Measurements from ENCODE around the gene NPPA. TPM values are rescaled to one million over a fixed set of nuclear protein-coding genes. Genes with fewer than 3 reads are reported as not detected.

The NPPA gene
- total RNA-seq, 5 donors from 2014 or later (not counting 1 experiment from before 2014, with no cell fraction given): not detected

DNA sequence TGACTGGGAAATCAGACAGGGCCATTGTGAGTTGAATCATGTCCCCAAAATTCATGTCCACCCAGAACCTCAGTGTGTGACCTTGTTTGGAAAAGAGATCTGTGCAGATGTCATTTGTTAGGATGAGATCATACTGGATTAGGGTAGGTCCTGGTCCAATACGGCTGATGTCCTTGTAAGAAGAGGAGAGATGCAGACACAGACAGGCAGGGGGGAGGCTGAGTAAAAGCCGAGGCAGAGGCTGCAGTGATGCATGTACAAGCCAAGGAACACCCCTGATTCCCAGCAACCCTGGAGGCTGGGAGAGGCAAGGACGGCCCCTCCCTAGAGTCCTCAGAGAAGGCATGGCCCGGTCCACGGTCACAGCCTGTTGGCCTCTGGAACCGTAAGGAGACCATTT lies 27.0 kb upstream of the NPPA start:
- no peak overlapping the region for H3K4me3 Mint-ChIP-seq
- H3K27me3 Mint-ChIP-seq: peaks cover 13 to 48% of the 10 kb centered on the region in 2 donors
- H3K9me3 Mint-ChIP-seq: no peaks in the 10 kb centered on the region
- H3K27ac Mint-ChIP-seq: no peak overlapping the region
- H3K27me3 ChIP-seq (replicated peaks in 1 of 2; ENCODE audit: control insufficient read depth in 2 of 2, extremely low read depth in 1 of 2, insufficient read depth in 2 of 2, low read length in 1 of 2): peaks cover 0 to 56% of the 10 kb centered on the region in 2 experiments
- H3K4me3 ChIP-seq (ENCODE audit: control insufficient read depth in 1 of 2, extremely low read depth in 1 of 2, low read length in 1 of 2): no peak overlapping the region
- ATAC-seq (replicated peaks in 1 of 4): no peak
- H3K9me3 ChIP-seq: no peaks in the 10 kb centered on the region
- H3K4me1 Mint-ChIP-seq: no peaks in the 10 kb centered on the region
- ChIA-PET POLR2A (no interaction called here), CTCF (no interaction called here)
- DNase-seq: no peak
- no peak overlapping the region for H3K27ac ChIP-seq (ENCODE audit: low read length)
- WGBS (ENCODE audit: insufficient coverage): 82% methylated on average over 6 of the region's 6 CpGs
- no peaks in the 10 kb centered on the region for H3K36me3 Mint-ChIP-seq
- H3K4me1 ChIP-seq (ENCODE audit: control insufficient read depth in 1 of 2, extremely low read depth in 1 of 2, insufficient read depth in 2 of 2, low read length in 2 of 2): no peaks in the 10 kb centered on the region
- no peaks in the 10 kb centered on the region for H3K36me3 ChIP-seq (ENCODE audit: control insufficient read depth in 2 of 2, extremely low read depth in 1 of 2, insufficient read depth in 1 of 2, low read length in 1 of 2)

DNA sequence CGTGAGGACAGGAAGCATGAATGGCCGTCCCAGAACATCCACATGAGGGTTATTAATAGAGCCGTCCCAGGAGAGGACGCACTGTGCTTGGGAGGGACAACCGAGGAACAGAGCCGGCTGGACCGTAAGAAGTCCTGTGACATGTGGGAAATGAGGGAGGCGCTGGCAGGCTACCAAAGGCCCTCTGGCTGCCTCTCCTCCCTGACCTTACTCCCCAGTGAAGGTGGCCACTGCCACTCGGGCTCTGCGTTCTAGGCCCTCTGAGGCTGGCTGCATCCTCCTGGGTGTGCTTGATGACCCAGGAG lies 26.6 kb upstream of the NPPA start:
- no peak overlapping the region for H3K27ac ChIP-seq (ENCODE audit: low read length)
- H3K36me3 ChIP-seq (ENCODE audit: control insufficient read depth in 2 of 2, extremely low read depth in 1 of 2, insufficient read depth in 1 of 2, low read length in 1 of 2): no peaks in the 10 kb centered on the region
- Mint-ChIP-seq H3K27ac (no peak overlapping the region), H3K4me3 (no peak overlapping the region), H3K36me3 (no peaks in the 10 kb centered on the region), H3K27me3 (peaks cover 13 to 48% of the 10 kb centered on the region in 2 donors), H3K4me1 (no peaks in the 10 kb centered on the region), H3K9me3 (no peaks in the 10 kb centered on the region)
- peaks cover 0 to 54% of the 10 kb centered on the region in 2 experiments for H3K27me3 ChIP-seq (replicated peaks in 1 of 2; ENCODE audit: control insufficient read depth in 2 of 2, extremely low read depth in 1 of 2, insufficient read depth in 2 of 2, low read length in 1 of 2)
- H3K4me3 ChIP-seq (ENCODE audit: control insufficient read depth in 1 of 2, extremely low read depth in 1 of 2, low read length in 1 of 2): no peak overlapping the region
- ATAC-seq (replicated peaks in 1 of 4) (no peak), DNase-seq (no peak)
- ChIA-PET POLR2A (no interaction called here), CTCF (no interaction called here)
- no peaks in the 10 kb centered on the region for H3K9me3 ChIP-seq
- 79% methylated on average over 5 of the region's 10 CpGs for WGBS (ENCODE audit: insufficient coverage)
- no peaks in the 10 kb centered on the region for H3K4me1 ChIP-seq (ENCODE audit: control insufficient read depth in 1 of 2, extremely low read depth in 1 of 2, insufficient read depth in 2 of 2, low read length in 2 of 2)

DNA sequence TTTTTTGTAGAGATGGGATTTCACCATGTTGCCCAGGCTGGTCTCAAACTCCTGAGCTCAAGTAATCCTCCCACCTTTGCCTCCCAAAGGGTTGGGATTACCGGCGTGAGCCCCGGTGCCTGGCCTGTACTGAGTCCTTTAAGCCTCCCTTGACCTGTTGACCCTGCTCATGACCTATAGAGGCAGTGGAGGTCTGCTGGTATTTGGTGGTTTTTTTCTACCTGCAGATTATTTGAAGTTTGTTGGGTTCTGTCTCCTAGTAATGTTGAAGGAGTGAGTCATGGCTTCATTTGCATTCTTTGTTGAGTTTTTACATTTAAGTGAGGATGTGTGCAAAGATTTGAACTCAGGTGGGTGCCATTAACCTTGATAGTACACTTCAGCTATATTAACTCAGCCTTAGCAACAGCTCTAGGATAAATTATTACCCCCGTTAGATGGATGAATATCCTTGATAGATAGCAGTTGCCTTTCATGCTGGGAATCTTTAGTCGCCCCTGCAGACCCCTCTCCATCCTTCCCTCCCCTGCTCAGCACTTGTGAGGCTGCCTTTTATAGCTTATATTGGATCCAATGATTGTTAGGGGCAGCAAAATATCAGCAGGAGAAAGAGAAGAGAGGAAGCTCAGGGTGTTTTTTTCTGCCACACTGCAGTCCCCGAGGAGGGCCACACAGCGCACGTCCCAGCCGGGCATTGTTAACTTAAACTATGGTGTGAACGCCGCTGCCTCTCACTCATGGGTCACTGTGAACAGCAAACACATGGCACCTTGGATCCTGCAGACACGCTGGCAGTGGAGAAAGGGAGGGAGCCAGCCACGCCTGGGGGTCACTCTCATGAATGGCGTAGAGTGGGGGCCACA lies 26.0 kb upstream of the NPPA start:
- ChIA-PET CTCF (interaction anchor here in 1 of 2 donors (0.6 kb wide), 1 partner anchor 325 kb away, joined by 3 read pairs; no protein-coding TSS in a partner anchor), POLR2A (no interaction called here)
- Histone ChIP-seq H3K36me3 (ENCODE audit: control insufficient read depth in 2 of 2, extremely low read depth in 1 of 2, insufficient read depth in 1 of 2, low read length in 1 of 2) (no peaks in the 10 kb centered on the region), H3K9me3 (no peaks in the 10 kb centered on the region), H3K4me1 (ENCODE audit: control insufficient read depth in 1 of 2, extremely low read depth in 1 of 2, insufficient read depth in 2 of 2, low read length in 2 of 2) (no peaks in the 10 kb centered on the region), H3K4me3 (ENCODE audit: control insufficient read depth in 1 of 2, extremely low read depth in 1 of 2, low read length in 1 of 2) (no peak overlapping the region), H3K27me3 (replicated peaks in 1 of 2; ENCODE audit: control insufficient read depth in 2 of 2, extremely low read depth in 1 of 2, insufficient read depth in 2 of 2, low read length in 1 of 2) (peaks cover 0 to 49% of the 10 kb centered on the region in 2 experiments), H3K27ac (ENCODE audit: low read length) (no peak overlapping the region)
- Mint-ChIP-seq H3K27me3 (peaks cover 13 to 44% of the 10 kb centered on the region in 2 donors), H3K4me3 (no peak overlapping the region), H3K27ac (no peak overlapping the region), H3K36me3 (no peaks in the 10 kb centered on the region), H3K4me1 (no peaks in the 10 kb centered on the region), H3K9me3 (no peaks in the 10 kb centered on the region)
- no peak for DNase-seq
- WGBS (ENCODE audit: insufficient coverage): 83% methylated on average over 9 of the region's 14 CpGs
- no peak for ATAC-seq (replicated peaks in 1 of 4)

- no peaks in the 10 kb centered on the region for H3K9me3 ChIP-seq
- peaks cover 0 to 40% of the 10 kb centered on the region in 2 experiments for H3K27me3 ChIP-seq (replicated peaks in 1 of 2; ENCODE audit: control insufficient read depth in 2 of 2, extremely low read depth in 1 of 2, insufficient read depth in 2 of 2, low read length in 1 of 2)
- ATAC-seq (replicated peaks in 1 of 4) (no peak), DNase-seq (no peak)
- H3K4me3 ChIP-seq (ENCODE audit: control insufficient read depth in 1 of 2, extremely low read depth in 1 of 2, low read length in 1 of 2): no peak overlapping the region
- Mint-ChIP-seq H3K4me1 (no peaks in the 10 kb centered on the region), H3K4me3 (no peak overlapping the region), H3K27me3 (peaks cover 13 to 44% of the 10 kb centered on the region in 2 donors), H3K36me3 (no peaks in the 10 kb centered on the region), H3K27ac (no peak overlapping the region), H3K9me3 (no peaks in the 10 kb centered on the region)
- no CpG with 5 or more reads among the region's 7 CpGs for WGBS (ENCODE audit: insufficient coverage)
- H3K4me1 ChIP-seq (ENCODE audit: control insufficient read depth in 1 of 2, extremely low read depth in 1 of 2, insufficient read depth in 2 of 2, low read length in 2 of 2): no peaks in the 10 kb centered on the region
- H3K36me3 ChIP-seq (ENCODE audit: control insufficient read depth in 2 of 2, extremely low read depth in 1 of 2, insufficient read depth in 1 of 2, low read length in 1 of 2): no peaks in the 10 kb centered on the region
- POLR2A ChIA-PET: no interaction called here
- CTCF ChIA-PET: no interaction called here
- no peak overlapping the region for H3K27ac ChIP-seq (ENCODE audit: low read length)
Measured at GRCh38 chr1:11872545-11872944, 25.0 kb upstream of the NPPA start.

- Mint-ChIP-seq H3K27ac (no peak overlapping the region), H3K9me3 (no peaks in the 10 kb centered on the region), H3K4me1 (no peaks in the 10 kb centered on the region), H3K36me3 (no peaks in the 10 kb centered on the region), H3K27me3 (peaks cover 10 to 38% of the 10 kb centered on the region in 2 donors), H3K4me3 (no peak overlapping the region)
- no peaks in the 10 kb centered on the region for H3K9me3 ChIP-seq
- H3K4me1 ChIP-seq (ENCODE audit: control insufficient read depth in 1 of 2, extremely low read depth in 1 of 2, insufficient read depth in 2 of 2, low read length in 2 of 2): no peaks in the 10 kb centered on the region
- H3K4me3 ChIP-seq (ENCODE audit: control insufficient read depth in 1 of 2, extremely low read depth in 1 of 2, low read length in 1 of 2): no peak overlapping the region
- ChIA-PET POLR2A (interaction anchor here in 1 of 2 donors (0.5 kb wide), 1 partner anchor 38 kb away, joined by 5 read pairs; no protein-coding TSS in a partner anchor), CTCF (interaction anchor here in 1 of 2 donors (0.6 kb wide), 1 partner anchor 9 kb away, joined by 4 read pairs; no protein-coding TSS in a partner anchor)
- no peak overlapping the region for H3K27ac ChIP-seq (ENCODE audit: low read length)
- no peaks in the 10 kb centered on the region for H3K36me3 ChIP-seq (ENCODE audit: control insufficient read depth in 2 of 2, extremely low read depth in 1 of 2, insufficient read depth in 1 of 2, low read length in 1 of 2)
- no peak for DNase-seq
- H3K27me3 ChIP-seq (replicated peaks in 1 of 2; ENCODE audit: control insufficient read depth in 2 of 2, extremely low read depth in 1 of 2, insufficient read depth in 2 of 2, low read length in 1 of 2): peaks cover 0 to 27% of the 10 kb centered on the region in 2 experiments
- no peak for ATAC-seq (replicated peaks in 1 of 4)
- WGBS (ENCODE audit: insufficient coverage): 82% methylated on average over 4 of the region's 5 CpGs
Measured at GRCh38 chr1:11869650-11870207, 22.1 kb upstream of the NPPA start.

DNA sequence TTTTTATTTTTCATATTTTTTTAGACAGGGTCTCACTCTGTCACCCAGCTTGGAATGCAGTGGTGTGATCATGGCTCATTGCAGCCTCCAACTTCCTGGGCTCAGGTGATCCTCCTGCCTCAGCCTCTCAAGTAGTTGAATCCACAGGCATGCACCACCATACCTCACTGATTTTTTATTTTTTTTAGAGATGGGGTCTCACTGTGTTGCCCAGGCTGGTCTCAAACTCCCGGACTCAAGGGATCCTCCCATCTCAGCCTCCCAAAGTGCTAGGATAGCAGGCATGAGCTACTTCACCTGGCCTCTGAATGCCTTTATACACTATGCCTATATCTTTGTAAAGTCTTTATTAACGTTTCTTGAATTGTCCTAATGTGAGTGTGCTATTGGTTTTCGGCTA lies 21.5 kb upstream of the NPPA start:
- peaks cover 0 to 20% of the 10 kb centered on the region in 2 experiments for H3K27me3 ChIP-seq (replicated peaks in 1 of 2; ENCODE audit: control insufficient read depth in 2 of 2, extremely low read depth in 1 of 2, insufficient read depth in 2 of 2, low read length in 1 of 2)
- ChIA-PET POLR2A (interaction anchor here in 1 of 2 donors (0.5 kb wide), 1 partner anchor 39 kb away, joined by 5 read pairs; no protein-coding TSS in a partner anchor), CTCF (no interaction called here)
- no peaks in the 10 kb centered on the region for H3K36me3 ChIP-seq (ENCODE audit: control insufficient read depth in 2 of 2, extremely low read depth in 1 of 2, insufficient read depth in 1 of 2, low read length in 1 of 2)
- WGBS (ENCODE audit: insufficient coverage): no CpG with 5 or more reads among the region's 3 CpGs
- H3K4me1 ChIP-seq (ENCODE audit: control insufficient read depth in 1 of 2, extremely low read depth in 1 of 2, insufficient read depth in 2 of 2, low read length in 2 of 2): no peaks in the 10 kb centered on the region
- H3K4me3 ChIP-seq (ENCODE audit: control insufficient read depth in 1 of 2, extremely low read depth in 1 of 2, low read length in 1 of 2): no peak overlapping the region
- no peak overlapping the region for H3K27ac ChIP-seq (ENCODE audit: low read length)
- Mint-ChIP-seq H3K36me3 (no peaks in the 10 kb centered on the region), H3K27ac (no peak overlapping the region), H3K4me3 (no peak overlapping the region), H3K9me3 (no peaks in the 10 kb centered on the region), H3K27me3 (peaks cover 10 to 40% of the 10 kb centered on the region in 2 donors), H3K4me1 (no peaks in the 10 kb centered on the region)
- DNase-seq (no peak), ATAC-seq (replicated peaks in 1 of 4) (no peak)
- no peaks in the 10 kb centered on the region for H3K9me3 ChIP-seq

All from T-cell (primary cell).